Measurements from ENCODE around the gene ZNF665. TPM values are rescaled to one million over a fixed set of nuclear protein-coding genes. Genes with fewer than 3 reads are reported as not detected.
"Not testable (repeated sequence)": the region's sequence is repeated elsewhere in the genome, so short reads cannot be mapped to it uniquely, and the experiment has no call there.

The ZNF665 gene
- total RNA-seq, 4 donors from 2014 or later: 0.77 to 14.2 (median 4.3) TPM

- Histone ChIP-seq H3K9me3 (no peaks in the 10 kb centered on the region), H3K36me3 (no peaks in the 10 kb centered on the region), H3K4me1 (no peaks in the 10 kb centered on the region), H3K4me3 (peak overlapping the region; percentile 73 to 93), H3K27me3 (no peaks in the 10 kb centered on the region), H3K27ac (peak overlapping the region; percentile 72 to 89)
- DNase-seq: peak; percentile 99
- TF ChIP-seq POLR2A (IDR thresholded peaks at IDR 0.05) (peak; percentile 68 to 80), CTCF (IDR thresholded peaks at IDR 0.05) (no peak)
- intact Hi-C loops (cut with DNase I; ENCODE audit: low total_unique reads): no loop called here
These were observed 3.7 kb upstream of the ZNF665 start for GRCh38 chr19:53196777-53197396.

GRCh38 chr19:53195265-53195903 is 2.2 kb upstream of the ZNF665 start:
- intact Hi-C loops (cut with DNase I; ENCODE audit: low total_unique reads): no loop called here
- no peaks in the 10 kb centered on the region for H3K4me1 ChIP-seq
- H3K27ac ChIP-seq: no peak overlapping the region

GRCh38 chr19:53193535-53194222 is 521 bp upstream of the ZNF665 start:
- Histone ChIP-seq H3K27me3 (no peaks in the 10 kb centered on the region), H3K9me3 (no peaks in the 10 kb centered on the region), H3K27ac (peak overlapping the region in 1 of 2 donors; percentile 26), H3K4me3 (peak overlapping the region; percentile 73 to 91), H3K4me1 (no peaks in the 10 kb centered on the region), H3K36me3 (no peaks in the 10 kb centered on the region)
- DNase-seq: no peak
- TF ChIP-seq CTCF (IDR thresholded peaks at IDR 0.05) (no peak), POLR2A (IDR thresholded peaks at IDR 0.05) (no peak)
- intact Hi-C loops (cut with DNase I; ENCODE audit: low total_unique reads): no loop called here

More at GRCh38 chr19:53195265-53195903, 2.2 kb upstream of the ZNF665 start:
- TF ChIP-seq POLR2A (IDR thresholded peaks at IDR 0.05): peak in 1 of 2 donors; percentile 12
- peak; percentile 90 to 97 (median 92) for TF ChIP-seq CTCF (IDR thresholded peaks at IDR 0.05)
- no peaks in the 10 kb centered on the region for H3K9me3 ChIP-seq
- no peaks in the 10 kb centered on the region for H3K27me3 ChIP-seq
- no peak overlapping the region for H3K4me3 ChIP-seq
- DNase-seq: peak; percentile 80 to 85
- H3K36me3 ChIP-seq: no peaks in the 10 kb centered on the region

- no peak for DNase-seq
- H3K9me3 ChIP-seq: no peaks in the 10 kb centered on the region
- H3K27me3 ChIP-seq: no peaks in the 10 kb centered on the region
- intact Hi-C loops (cut with DNase I; ENCODE audit: low total_unique reads): no loop called here
- no peaks in the 10 kb centered on the region for H3K36me3 ChIP-seq
- no peaks in the 10 kb centered on the region for H3K4me1 ChIP-seq
- no peak overlapping the region for H3K27ac ChIP-seq
- no peak overlapping the region for H3K4me3 ChIP-seq
- TF ChIP-seq POLR2A (IDR thresholded peaks at IDR 0.05) (no peak), CTCF (IDR thresholded peaks at IDR 0.05) (no peak)
These were observed 2.9 kb downstream of the ZNF665 start for GRCh38 chr19:53190253-53190652.

- DNase-seq; H3K27ac ChIP-seq; H3K4me1 ChIP-seq; H3K4me3 ChIP-seq; H3K9me3 ChIP-seq; H3K27me3 ChIP-seq; intact Hi-C loops (cut with DNase I; ENCODE audit: low total_unique reads); H3K36me3 ChIP-seq: not testable (repeated sequence)
These were observed 3.4 kb downstream of the ZNF665 start for GRCh38 chr19:53189691-53190198.

- intact Hi-C loops (cut with DNase I; ENCODE audit: low total_unique reads); H3K27me3 ChIP-seq; H3K4me1 ChIP-seq; H3K4me3 ChIP-seq; H3K27ac ChIP-seq; H3K9me3 ChIP-seq; H3K36me3 ChIP-seq; DNase-seq: not testable (repeated sequence)
These were observed 7.8 kb downstream of the ZNF665 start for GRCh38 chr19:53185155-53185882.

Data from uterus (tissue), 4 donors.